HTERT RPE-1 (cell line): ENCODE data around the gene DBX2.
"Not testable (repeated sequence)": the region's sequence is repeated elsewhere in the genome, so short reads cannot be mapped to it uniquely, and the experiment has no call there.

Experiments used
- in situ Hi-C: fragments of 300-500 bp; cut with MboI; formaldehyde crosslinking; loops from 4 replicates; pipeline ENCODE4 v1.14.3; 2020; ENCODE audit warnings: low sequenced_read_pairs

The DBX2 gene

DNA sequence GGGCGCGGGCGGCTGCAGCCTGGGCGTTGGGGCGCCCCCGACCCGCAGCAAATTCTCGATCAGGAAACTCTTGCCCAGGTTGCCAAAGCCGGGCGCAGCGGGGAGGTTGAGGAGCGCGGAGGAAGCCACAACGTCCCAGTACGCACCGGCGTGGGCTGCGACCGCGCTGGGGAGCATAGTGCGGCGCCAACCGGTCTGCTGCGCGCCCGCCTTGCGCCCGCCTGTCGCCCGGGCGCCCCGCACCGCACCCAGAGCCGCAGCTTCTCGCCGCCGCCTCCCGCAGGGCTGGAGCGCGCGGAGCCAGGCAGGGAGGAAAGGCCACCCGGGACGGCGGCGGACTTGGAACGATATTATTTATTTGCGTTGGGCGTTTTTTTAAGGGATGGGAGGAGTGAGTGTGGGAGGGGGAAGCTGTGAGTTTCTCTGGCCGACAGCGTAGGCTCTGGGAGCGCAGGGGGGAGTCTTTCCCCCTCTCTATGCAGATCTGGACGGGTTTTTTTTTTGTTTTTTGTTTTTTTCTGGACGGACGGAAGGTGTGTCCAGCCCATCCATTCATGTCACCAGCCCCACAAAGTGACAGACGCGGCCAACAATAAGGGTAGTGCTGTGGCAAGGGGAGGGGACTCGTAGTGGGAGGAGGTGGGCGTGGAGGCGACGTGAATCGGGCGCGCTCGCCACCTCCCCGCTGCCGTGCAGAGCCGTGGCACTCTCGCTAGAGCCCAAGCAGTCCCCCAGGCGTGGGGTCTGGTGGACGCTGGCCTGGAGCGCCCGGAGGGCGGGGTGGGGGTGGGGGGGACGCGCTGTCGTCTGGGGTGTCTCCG, at the start of gene DBX2:
TSS of gene DBX2 (minus strand) at position 349 of the 821 bp plus-strand sequence. CDS start at position 177, 172 bp downstream.
- in situ Hi-C loops, result no loop called here

DNA sequence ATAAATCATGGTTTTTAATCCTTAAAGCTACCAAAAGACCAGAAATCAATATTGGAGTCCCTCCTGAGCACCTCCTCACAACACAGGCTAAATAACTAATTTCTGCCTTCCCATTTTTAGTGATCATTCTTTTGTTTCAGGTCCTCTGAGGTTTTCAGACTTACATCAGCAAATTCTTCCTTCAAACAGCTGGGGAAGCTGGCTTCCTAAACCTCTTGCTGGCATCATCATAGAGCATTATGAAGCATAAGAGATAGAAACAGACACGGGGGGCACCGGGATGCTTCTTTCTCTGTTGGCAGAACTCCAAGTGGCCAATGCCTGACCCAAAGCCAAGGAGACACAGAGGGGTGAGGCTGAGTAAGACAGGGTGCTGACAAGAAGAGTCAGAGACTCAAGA, 47.9 kb upstream of the DBX2 start:
- in situ Hi-C loops, result no loop called here

DNA sequence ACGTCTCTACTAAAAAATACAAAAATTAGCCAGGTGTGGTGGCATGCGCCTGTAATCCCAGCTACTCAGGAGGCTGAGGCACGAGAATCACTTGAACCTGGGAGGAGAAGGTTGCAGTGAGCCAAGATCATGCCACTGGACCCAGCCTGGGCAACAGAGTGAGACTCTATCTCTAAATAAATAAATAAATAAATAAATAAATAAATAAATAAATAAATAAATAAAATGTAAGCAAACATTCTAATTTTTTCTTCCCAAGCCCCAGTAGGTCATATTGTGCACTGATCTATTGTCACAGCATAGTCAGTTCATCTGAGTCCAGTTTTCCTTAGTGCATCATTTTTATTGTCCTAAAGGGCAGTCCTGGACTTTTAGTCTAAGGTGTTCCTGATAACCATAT, 44.5 kb upstream of the DBX2 start:
- in situ Hi-C loops, result not testable (repeated sequence)

DNA sequence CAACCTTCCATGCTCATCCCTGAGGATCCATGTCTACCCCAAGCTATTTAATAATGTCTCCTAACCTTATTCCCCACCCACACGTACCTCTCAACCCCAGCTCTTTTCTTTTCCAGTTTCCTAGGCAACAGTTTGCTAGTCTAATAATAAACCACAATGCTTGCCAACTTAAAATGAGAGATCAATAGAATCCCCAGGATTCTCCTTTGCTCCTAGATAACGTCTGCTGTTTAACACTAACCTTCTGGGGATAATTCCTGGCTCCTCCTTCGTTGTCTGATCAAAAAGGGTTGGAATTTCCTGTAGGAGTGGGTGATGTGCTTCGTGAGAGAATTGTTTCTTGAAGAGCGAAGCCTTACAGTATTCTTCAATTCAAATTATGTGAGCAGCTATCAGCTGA, 42.2 kb upstream of the DBX2 start:
- in situ Hi-C loops, result no loop called here

DNA sequence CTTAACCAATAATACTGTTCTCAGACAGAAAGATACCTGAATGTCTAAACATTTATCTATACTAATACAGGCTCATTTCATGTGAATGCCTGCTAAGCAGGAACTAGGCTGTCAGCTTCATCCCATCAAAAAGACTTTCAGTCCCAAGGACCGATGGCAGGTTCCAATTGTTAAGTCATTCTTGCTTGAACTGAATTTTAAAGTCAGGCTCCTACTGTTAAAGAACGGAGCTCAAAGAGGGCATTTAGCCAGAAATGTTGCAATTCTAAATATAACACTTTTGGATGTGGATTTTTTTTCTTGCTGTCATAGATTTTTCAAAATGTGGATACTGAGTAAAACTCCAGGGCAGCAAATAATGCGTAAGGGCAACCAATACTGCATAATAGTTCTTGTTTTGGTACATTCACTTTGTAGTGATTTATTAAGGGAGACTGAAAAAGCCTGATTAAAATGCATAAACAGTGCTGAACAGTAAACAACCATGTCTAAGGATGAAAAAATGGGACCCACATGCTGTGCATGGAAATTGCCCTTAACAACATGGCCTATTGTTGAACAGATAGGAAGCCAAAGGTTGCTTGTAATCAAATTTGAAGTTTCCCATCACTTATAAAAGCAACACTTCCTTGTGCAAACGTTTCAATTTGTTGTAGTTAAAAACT, 38.6 kb upstream of the DBX2 start:
- in situ Hi-C loops, result no loop called here

DNA sequence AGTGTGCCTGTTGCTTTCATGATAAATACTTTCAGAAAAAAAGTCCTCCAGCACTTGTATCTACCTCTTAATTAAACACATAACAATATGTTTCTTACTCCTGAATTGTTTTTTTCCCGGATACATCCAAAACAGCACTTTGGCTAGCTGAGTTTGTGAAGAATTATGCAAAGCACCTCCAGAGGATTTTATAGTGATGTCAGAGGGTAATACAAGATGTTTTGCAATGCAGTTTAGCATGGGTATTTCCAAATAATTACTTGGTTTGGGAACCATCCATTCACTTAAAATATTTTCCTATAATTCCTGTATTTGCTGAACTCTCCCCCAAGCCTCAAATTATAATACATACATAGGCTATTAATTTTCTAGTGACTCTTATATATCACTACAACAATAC, 37.7 kb upstream of the DBX2 start:
- in situ Hi-C loops, result no loop called here

DNA sequence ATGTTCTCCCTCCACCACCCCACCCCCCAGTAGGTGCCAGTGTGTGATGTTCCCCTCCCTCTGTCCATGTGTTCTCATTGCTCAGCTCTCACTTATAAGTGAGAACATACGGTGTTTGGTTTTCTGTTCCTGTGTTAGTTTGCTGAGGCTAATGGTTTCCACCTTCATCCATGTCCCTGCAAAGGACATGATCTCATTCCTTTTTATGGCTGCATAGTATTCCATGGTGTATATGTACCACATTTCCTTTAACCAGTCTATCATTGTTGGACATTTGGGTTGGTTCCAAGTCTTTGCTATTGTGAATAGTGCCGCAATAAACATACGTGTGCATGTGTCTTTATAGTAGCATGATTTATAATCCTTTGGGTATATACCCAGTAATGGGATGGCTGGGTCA, 33.3 kb upstream of the DBX2 start:
- in situ Hi-C loops, result not testable (repeated sequence)

DNA sequence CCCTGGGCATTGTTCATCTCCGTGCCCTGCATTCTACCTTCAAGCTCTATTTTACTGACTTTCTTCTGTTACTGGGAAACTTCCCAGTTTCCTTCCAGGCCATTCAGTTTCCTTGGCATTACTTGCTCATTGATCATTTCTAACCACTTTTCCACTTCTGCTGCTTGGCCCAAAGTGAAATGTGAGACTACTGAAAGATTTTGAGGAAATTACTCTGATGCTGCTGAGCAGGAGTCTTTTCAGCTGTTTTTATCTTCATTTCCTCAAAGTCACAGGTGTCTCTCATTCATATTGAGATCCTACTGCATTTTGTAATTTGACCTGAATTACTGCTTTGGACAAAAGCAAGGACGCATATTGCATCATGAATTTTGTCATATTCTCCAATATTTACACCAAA, 26.4 kb upstream of the DBX2 start:
- in situ Hi-C loops, result no loop called here

DNA sequence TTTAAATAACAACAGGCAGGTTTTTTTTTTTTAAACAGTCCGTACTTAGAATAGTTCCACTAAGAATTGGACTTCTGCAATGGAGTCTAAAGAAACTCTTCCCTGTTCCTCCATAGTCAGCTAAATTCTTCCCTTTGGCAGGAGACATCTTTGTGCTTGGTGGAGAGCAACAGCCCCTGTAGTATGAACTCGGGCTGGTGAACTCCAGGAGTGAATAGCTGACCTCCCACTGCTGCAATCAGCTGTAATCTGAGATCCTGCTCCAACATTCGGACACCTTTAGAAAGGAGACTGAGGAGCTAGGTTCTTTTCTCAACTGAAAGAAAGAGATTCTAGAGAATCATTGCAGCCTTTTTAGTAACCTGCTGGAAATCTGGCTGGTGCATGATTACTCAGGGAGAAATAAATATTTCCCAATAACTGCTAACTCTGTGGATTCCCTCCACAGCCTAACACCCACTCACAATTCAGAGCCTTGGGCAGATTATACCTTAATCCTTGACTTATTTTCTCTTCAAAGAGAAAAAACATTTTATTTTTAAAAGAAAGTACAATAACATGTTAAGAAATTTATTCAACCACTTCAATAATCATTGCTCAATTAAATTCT, 25.6 kb upstream of the DBX2 start:
- in situ Hi-C loops, result no loop called here

DNA sequence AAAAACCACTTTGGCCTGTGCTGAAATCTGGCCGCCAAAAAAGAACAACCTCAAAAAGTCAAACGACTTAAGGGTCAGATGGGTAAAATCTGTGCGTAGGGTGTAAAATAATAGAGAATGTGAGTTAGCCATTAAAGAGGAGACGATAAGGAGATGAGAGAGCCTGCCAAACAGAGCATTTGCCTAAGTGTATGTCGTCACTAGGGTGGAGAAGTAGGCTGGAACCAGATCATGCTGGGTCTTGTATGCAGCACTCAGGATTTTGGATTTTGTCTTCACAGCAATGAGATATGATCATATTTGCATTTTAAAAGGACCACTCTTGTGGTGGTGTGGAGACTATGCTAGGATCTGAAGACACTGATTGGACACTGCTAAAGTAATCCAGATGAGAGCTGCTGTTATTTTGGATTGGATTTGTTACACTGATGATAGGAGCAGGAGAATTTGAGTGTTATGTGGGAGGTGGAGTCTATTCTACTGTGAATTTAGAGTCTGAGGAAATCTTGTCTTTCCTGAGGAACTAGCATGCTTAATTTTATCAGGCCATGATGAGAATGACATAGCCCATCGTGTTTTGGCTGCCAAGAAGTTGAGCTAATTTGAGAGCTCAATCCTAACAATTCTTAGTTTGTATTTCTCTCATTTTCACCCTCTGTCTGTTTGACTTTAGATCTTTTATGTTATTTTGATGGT, 24.8 kb upstream of the DBX2 start:
- in situ Hi-C loops, result no loop called here

DNA sequence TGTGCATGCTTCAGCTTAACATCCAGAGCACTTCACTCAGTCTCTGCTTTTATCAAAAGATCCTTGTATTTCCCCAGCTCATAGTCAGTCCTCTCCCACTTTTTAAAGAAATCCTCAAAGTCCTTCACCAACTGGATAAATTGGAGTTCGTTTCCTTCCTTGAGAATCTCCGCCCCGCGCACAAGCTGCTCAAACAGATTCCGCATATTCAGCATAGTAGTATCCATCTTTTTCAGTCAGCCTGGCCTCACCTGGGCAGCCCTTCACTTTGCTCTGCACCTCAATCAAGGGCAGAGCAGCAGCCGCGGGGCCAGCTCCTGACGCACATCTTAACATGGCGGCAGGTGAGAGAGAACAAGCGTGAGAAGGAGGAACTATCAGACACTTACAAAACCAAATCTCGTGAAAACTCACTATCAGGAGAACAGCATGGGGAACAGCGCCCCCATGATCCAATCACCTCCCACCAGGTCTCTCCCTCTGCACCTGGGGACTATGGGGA, 14.3 kb upstream of the DBX2 start:
- in situ Hi-C loops, result no loop called here

DNA sequence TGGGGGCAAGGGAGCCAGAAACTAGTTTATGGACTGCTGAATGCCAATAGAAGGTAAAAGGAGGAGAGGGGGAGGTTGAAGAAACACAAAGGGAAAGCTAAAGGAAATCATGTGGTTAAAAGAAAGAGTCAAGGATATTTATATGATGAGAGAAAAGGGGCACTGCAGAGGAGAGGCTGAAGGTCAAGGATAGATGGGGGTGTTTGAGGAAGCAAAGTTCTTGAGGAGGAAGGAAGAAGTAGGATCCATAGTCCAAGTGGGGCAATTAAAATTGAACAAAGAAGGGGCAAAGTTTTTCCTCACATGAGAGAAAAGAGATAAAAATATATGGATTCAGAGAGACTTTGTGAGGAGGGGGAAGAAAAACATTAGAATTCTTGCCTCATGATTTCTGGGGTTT, 10.1 kb upstream of the DBX2 start:
- in situ Hi-C loops, result no loop called here

DNA sequence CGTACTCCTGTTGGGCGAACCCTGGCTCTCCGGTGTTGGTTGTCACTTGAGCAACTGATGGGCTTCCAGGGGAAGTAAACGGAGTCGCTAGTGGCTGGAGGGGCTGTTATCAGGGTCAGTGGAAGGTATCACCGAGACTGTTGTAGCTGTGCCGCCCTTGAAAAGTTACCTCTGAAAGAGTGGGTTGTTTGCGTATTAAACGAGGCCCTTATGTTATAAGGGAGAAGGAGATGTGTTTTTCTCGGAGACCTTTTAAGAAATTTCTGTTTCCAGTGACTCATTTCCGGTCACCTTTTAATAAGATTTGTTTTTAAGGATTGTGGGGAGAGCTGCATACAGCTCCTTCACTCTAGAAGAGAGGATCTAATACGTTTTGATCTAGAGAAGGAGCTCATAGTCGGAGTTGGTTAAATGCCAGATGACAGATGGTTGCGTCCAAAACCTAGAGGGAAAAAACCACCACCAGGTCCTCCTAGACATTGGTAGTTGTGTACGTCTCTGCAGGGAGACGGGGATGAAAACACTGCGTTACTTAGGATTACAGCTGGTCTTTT, 750 bp upstream of the DBX2 start:
- in situ Hi-C loops, result no loop called here

DNA sequence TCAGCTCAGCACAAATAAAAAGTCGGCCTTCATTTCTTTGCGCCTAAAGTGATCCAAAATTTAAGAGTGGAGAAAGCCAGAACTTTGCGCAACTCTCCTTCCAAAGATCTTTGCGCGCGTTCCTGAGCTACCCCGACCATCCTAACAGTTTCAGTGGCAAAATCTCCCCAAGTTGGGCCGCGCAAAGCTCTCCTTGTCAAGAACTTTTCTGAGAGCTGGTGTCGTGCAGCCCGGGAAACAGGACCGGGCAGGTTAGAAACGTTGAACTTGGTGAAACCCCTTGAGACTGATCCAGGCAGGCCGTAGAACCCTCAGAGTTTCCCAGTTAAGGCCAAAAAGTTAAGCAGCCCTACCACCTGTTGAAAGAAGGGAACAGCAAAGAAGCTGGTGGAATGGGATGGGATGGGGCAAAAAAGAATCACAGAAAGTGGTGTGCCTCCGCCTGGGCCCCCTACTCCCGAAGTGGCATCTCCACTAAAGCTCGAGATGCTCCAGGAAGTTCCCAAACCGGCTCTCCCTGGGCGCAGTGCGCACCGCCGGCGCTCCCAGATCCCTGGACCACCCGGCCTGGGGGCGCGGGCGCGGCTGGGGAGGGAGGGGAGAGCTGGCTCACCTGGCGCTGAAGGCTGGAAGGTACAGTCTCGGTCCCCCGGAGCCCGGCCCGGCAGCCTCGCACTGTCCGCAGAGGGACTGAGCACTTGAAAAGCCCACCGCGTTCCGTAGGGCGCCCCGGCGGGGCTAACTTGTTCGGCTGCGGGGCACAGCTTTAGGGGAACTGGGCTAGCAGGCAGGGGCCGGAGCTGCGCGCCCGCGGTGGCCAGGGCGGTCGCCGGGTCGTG, 768 bp downstream of the DBX2 start:
- in situ Hi-C loops, result no loop called here

DNA sequence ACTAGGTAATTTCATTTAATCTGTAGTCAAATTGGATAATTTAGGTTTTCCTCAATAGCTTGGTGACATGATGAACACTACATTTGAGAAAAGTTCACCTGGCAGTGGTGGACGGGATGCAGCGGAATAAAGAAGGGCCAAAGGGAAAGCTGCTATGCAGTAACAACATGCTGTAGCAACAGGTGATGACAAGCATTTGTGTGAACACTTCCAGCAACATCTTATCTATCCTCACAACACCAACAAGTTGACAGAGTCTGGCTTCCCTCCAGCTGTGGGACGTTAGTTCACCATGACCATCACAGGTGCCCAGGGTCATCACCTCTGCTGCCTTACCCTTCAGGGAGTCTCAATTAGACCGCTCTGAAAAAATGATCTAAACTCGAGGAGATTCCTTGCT, 8.3 kb downstream of the DBX2 start:
- in situ Hi-C loops, result no loop called here

DNA sequence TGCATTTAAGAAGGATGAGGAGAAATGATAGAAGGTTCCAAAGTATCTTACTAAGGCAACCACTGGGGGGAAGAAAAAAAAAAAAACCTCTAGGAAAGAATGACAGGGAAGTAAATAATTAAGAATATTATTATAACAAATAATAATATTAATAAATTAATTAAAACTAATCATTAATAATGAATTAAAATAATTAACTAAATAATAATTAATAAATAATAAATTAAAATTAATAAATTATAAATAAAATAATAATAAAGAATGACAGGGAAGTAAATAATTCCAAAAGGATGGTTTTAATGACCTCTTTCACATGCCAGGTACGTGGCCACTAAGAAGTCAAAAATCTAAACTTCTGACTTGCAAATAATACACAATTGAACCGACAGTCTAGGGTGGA, 9.9 kb downstream of the DBX2 start:
- in situ Hi-C loops, result no loop called here

DNA sequence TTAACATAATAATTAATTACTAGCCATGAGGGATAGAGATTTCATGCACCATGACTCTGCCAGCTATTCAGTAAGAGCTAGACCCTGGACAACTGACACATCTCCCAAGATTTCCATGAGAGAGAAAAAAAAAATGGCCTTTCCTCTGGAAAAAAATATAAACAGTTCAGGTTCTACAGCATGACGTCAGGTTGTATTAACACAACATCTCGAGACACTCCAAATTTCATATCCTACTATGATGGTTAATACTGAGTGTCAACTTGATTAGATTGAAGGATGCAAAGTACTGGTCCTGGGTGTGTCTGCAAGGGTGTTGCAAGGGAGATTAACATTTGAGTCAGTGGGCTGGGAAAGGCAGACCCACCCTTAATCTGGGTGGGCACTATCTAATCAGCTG, 11.1 kb downstream of the DBX2 start:
- in situ Hi-C loops, result no loop called here

DNA sequence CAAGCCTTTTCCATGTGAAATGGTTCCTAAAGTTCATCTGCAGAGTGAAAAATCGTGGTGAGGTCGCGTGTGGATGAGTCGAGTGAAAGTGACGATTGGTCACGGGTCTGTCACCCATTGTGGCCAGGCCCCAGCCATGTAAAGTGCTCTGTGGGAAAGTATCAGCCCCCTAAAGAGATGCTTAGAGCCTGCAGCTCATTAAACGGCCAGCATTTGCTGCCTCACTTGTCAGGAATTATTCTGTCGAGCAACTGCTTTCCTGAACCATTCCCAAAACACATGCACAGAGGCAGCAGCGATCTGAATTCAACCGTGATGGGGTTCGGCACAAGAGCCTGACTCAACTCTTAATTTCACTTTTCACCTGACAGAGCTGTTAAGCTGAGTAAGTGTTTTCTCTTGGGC, 16.0 kb downstream of the DBX2 start:
- in situ Hi-C loops, result no loop called here

DNA sequence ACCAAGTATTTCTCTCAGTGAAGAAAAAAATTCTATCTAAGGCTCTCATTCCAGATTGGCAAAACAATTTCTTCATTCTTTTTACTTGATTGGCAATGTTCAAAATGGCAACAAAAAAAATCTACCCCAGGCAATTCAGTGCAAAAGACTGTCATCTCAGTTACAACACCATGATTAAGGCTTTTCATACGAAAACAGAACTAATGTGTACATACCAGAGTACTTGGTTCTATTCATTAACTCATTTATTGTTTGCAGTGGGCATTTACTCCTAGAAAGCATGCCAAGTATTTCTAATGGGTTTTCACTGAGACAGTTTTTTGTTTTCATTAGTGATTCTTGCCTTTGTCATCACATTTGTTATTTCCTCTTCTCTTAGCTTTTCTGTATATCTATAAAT, 33.0 kb downstream of the DBX2 start:
- in situ Hi-C loops, result no loop called here

DNA sequence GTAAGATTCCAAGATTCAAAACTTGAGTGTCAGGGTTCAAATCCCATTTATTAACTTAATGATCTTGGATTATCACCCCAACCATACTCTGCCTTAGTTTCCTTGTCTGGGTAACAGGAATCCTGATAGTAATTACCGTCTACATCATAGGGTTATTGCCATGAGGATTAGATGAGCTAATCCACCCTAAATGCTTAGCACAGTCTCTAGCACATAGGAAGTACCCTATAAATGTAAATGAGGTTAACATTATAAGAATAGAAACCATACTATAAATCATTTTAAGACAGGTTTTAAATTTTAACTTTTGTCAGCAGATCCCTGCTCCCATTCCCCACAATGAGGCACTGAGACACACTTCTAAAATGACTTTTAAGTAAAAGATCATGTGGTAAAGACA, 36.5 kb downstream of the DBX2 start:
- in situ Hi-C loops, result no loop called here
